ENCODE results near the gene AIFM1.
A peak's percentile ranks its signal among the peaks of the same experiment; 100 is the strongest.
"Not testable (repeated sequence)": the region's sequence is repeated elsewhere in the genome, so short reads cannot be mapped to it uniquely, and the experiment has no call there.

The AIFM1 gene

GRCh38 chrX:130118441-130119311 lies 47.0 kb downstream of the AIFM1 start:
- no peak for DNase-seq

- no peak for DNase-seq
These were observed 48.5 kb downstream of the AIFM1 start for GRCh38 chrX:130117166-130117565.

GRCh38 chrX:130115119-130115885 lies 50.3 kb downstream of the AIFM1 start:
- DNase-seq = not testable (repeated sequence)

- DNase-seq = no peak
These were observed 51.5 kb downstream of the AIFM1 start for GRCh38 chrX:130114141-130114588.

GRCh38 chrX:130111220-130112154 lies 54.2 kb downstream of the AIFM1 start:
- DNase-seq = no peak

- DNase-seq = peak; percentile 60
These were observed 55.0 kb downstream of the AIFM1 start, which contains the start of gene ELF4 for GRCh38 chrX:130110379-130111219. Gene ELF4, minus strand, starts transcription at chrX:130110497. Its CDS starts 29,167 bp downstream, at chrX:130081330.

GRCh38 chrX:130109429-130110378 lies 55.9 kb downstream of the AIFM1 start:
- DNase-seq = no peak

- DNase-seq = no peak
These were observed 56.8 kb downstream of the AIFM1 start for GRCh38 chrX:130108647-130109428.

GRCh38 chrX:130106071-130106470 lies 59.6 kb downstream of the AIFM1 start:
- no peak for DNase-seq

GRCh38 chrX:130105244-130105643 lies 60.4 kb downstream of the AIFM1 start:
- DNase-seq = no peak

- DNase-seq = no peak
These were observed 62.0 kb downstream of the AIFM1 start for GRCh38 chrX:130103605-130104004.

- DNase-seq = no peak
These were observed 65.5 kb downstream of the AIFM1 start for GRCh38 chrX:130100180-130100579.

GRCh38 chrX:130098210-130098552 lies 67.5 kb downstream of the AIFM1 start:
- DNase-seq = no peak

- DNase-seq = no peak
These were observed 68.0 kb downstream of the AIFM1 start for GRCh38 chrX:130097507-130098209.

- no peak for DNase-seq
These were observed 70.2 kb downstream of the AIFM1 start for GRCh38 chrX:130095249-130096030.

- DNase-seq = no peak
These were observed 70.9 kb downstream of the AIFM1 start for GRCh38 chrX:130094696-130095095.

GRCh38 chrX:130093271-130093670 lies 72.4 kb downstream of the AIFM1 start:
- DNase-seq = no peak

- peak; percentile 58 for DNase-seq
These were observed 73.6 kb downstream of the AIFM1 start for GRCh38 chrX:130091980-130092522.

Measured in stimulated activated CD4-positive, alpha-beta T cell treated with anti-CD3 and anti-CD28 coated beads, Interleukin-12 subunit alpha, Interleukin-12 subunit beta, amount 100 ng/mL, for 4 hours (primary cell).